B cell (primary cell): Measurements from ENCODE around the gene ZFC3H1. TPM values are rescaled to one million over a fixed set of nuclear protein-coding genes. Genes with fewer than 3 reads are reported as not detected.

Experiments
- ATAC-seq: fragments of 200-7000 bp; cut with Tn5 transposase; one replicate; pipeline ENCODE4 v1.10.0; 2021; ENCODE audit warnings: low read depth, mild to moderate bottlenecking, moderate number of reproducible peaks, moderate library complexity
- CTCF ChIA-PET: fragments of 350-600 bp; sonication (Branson Sonifier 250); formaldehyde crosslinking; loops from one replicate; lab custom pipeline; 2021; ENCODE audit warnings: antibody characterized with exemption, inconsistent platforms; lab: Charles Lee
- POLR2A ChIA-PET: fragments of 350-600 bp; sonication (Branson Sonifier 250); formaldehyde crosslinking; loops from one replicate; lab custom pipeline; 2021; ENCODE audit warnings: antibody characterized with exemption; lab: Charles Lee
- DNase-seq: peaks from one replicate; pipeline ENCODE4 v3.0.0; 2013
- H2AFZ ChIP-seq: 2 replicates; pipeline ENCODE4 v1.6.1; 2012; ENCODE audit warnings: mild to moderate bottlenecking, low read depth, low read length; ENCODE audit not compliant: insufficient read depth, poor library complexity, severe bottlenecking
- H3K27ac ChIP-seq, 2 donors: 1 replicate in 1 of 2; 2 replicates in 1 of 2; pipeline ENCODE4 v1.5.1; 2012 to 2013; ENCODE audit warnings: low read length in 2 of 2, mild to moderate bottlenecking in 2 of 2, moderate library complexity in 1 of 2
- H3K27me3 ChIP-seq, 4 experiments: fragments of 200-600 bp in 1 of 4; sonication (generic) in 1 of 4; replicated peaks in 1 of 4; 1 replicate in 2 of 4; 2 replicates in 2 of 4; pipeline versions ENCODE4 v1.6.1 to v1.7.0; 2013 to 2016; ENCODE audit warnings: low read length in 3 of 4, mild to moderate bottlenecking in 2 of 4, mixed read lengths in 1 of 4, moderate library complexity in 1 of 4; ENCODE audit not compliant: insufficient read depth in 4 of 4, control insufficient read depth in 3 of 4; ENCODE audit errors: control extremely low read depth in 1 of 4
- H3K36me3 ChIP-seq, 2 experiments: replicated peaks in 1 of 2; 1 replicate in 1 of 2; 2 replicates in 1 of 2; pipeline versions ENCODE4 v1.6.1 to v1.7.1; 2013; ENCODE audit warnings: low read length in 1 of 2; ENCODE audit not compliant: insufficient read depth in 2 of 2, control insufficient read depth in 1 of 2; ENCODE audit errors: control extremely low read depth in 1 of 2, extremely low read depth in 1 of 2
- H3K4me1 ChIP-seq, 2 donors: fragments of 200-600 bp in 1 of 2; sonication (generic) in 1 of 2; 1 replicate in 1 of 2; 2 replicates in 1 of 2; pipeline versions ENCODE4 v1.5.1 to v1.6.1; 2013 to 2017; ENCODE audit warnings: low read length in 2 of 2; ENCODE audit not compliant: control insufficient read depth in 2 of 2, insufficient read depth in 2 of 2
- H3K4me2 ChIP-seq: replicated peaks from 2 replicates; pipeline ENCODE3; 2012; ENCODE audit warnings: mild to moderate bottlenecking, low read depth, low read length; ENCODE audit not compliant: poor library complexity, severe bottlenecking
- H3K4me3 ChIP-seq, 5 experiments: fragments of 200-600 bp in 1 of 5; sonication (generic) in 1 of 5; 1 replicate in 3 of 5; 2 replicates in 2 of 5; pipeline versions ENCODE4 v1.5.1 to v1.7.0; 2011 to 2016; ENCODE audit warnings: low read length in 4 of 5, mild to moderate bottlenecking in 4 of 5, low read depth in 2 of 5, control low read depth in 1 of 5, moderate library complexity in 1 of 5; ENCODE audit not compliant: insufficient read depth in 1 of 5; ENCODE audit errors: control extremely low read depth in 1 of 5, extremely low read depth in 1 of 5
- H3K79me2 ChIP-seq: fragments of 200-600 bp; sonication (generic); one replicate; pipeline ENCODE4 v1.6.0; 2016; ENCODE audit warnings: low read length; ENCODE audit not compliant: control insufficient read depth, insufficient read depth
- H3K9ac ChIP-seq: fragments of 200-600 bp; sonication (generic); 2 replicates; pipeline ENCODE4 v1.6.1; 2017; ENCODE audit warnings: mild to moderate bottlenecking, low read length, moderate library complexity
- H3K9me3 ChIP-seq, 3 donors: one replicate each; pipeline versions ENCODE4 v1.6.1 to v1.7.1; 2013; ENCODE audit warnings: low read length in 2 of 3; ENCODE audit not compliant: control insufficient read depth in 2 of 3, insufficient read depth in 1 of 3; ENCODE audit errors: control extremely low read depth in 1 of 3
- H4K20me1 ChIP-seq: 2 replicates; pipeline ENCODE4 v1.6.0; 2012; ENCODE audit warnings: mild to moderate bottlenecking, low read length; ENCODE audit not compliant: insufficient read depth, control insufficient read depth, poor library complexity, severe bottlenecking
- H3K27ac Mint-ChIP-seq: one replicate; pipeline ENCODE4 v1.8.0; 2021; ENCODE audit warnings: mixed read lengths
- H3K27me3 Mint-ChIP-seq: one replicate; pipeline ENCODE4 v1.8.0; 2021; ENCODE audit warnings: mixed read lengths
- H3K4me1 Mint-ChIP-seq: one replicate; pipeline ENCODE4 v1.8.0; 2021; ENCODE audit warnings: mixed read lengths
- H3K4me3 Mint-ChIP-seq: one replicate; pipeline ENCODE4 v1.8.0; 2021; ENCODE audit warnings: mixed read lengths
- H3K9me3 Mint-ChIP-seq: one replicate; pipeline ENCODE4 v1.8.0; 2022; ENCODE audit warnings: mixed read lengths; ENCODE audit not compliant: insufficient read depth
- CTCF ChIP-seq: fragments of 200-600 bp; IDR thresholded peaks from one replicate; pipeline ENCODE4 v1.8.0; 2022; ENCODE audit warnings: antibody characterized with exemption, mild to moderate bottlenecking
- EZH2 ChIP-seq: IDR thresholded peaks from 2 replicates; pipeline ENCODE4 v1.6.1; 2012; ENCODE audit warnings: borderline replicate concordance, low read depth, mild to moderate bottlenecking, moderate library complexity, low read length; ENCODE audit not compliant: insufficient read depth, poor library complexity, severe bottlenecking
- WGBS: methylation state at CpG from one replicate; pipeline ENCODE4 v1.1.5; 2013; ENCODE audit warnings: missing lambda C conversion rate; ENCODE audit not compliant: insufficient coverage; 5-methylcytosine and 5-hydroxymethylcytosine counted together
- intact Hi-C: fragments of 100-400 bp; cut with micrococcal nuclease; formaldehyde crosslinking; loops from one replicate; pipeline ENCODE4 v1.10.0; 2022
- polyA plus RNA-seq: library from polyadenylated mRNA; depleted of rRNA; stranded (reverse); fragments of >200 nt; gene quantifications from 2 replicates; pipeline ENCODE4 v1.2.3, GENCODE V29; 2012
- total RNA-seq, 2 donors: library from RNA; stranded (reverse); fragments of 120-200 nt in 1 of 2; gene quantifications; 1 replicate in 1 of 2; 2 replicates in 1 of 2; pipeline versions ENCODE4 v1.2.3 to v1.2.4, GENCODE V29; 2013 to 2022

ZFC3H1 gene
- total and polyA plus RNA-seq, 2 donors (not counting 1 experiment from before 2014, with no cell fraction given): 55.9 to 141 TPM

- 60% methylated on average over 1 of the region's 4 CpGs for WGBS
- no peaks in the 10 kb centered on the region for H3K27me3 ChIP-seq
- Mint-ChIP-seq H3K9me3 (no peaks in the 10 kb centered on the region), H3K27ac (no peak overlapping the region), H3K4me3 (no peak overlapping the region), H3K27me3 (no peaks in the 10 kb centered on the region), H3K4me1 (peaks cover 6% of the 10 kb centered on the region)
- no peak overlapping the region for H3K9ac ChIP-seq
- H3K36me3 ChIP-seq: peaks cover 24 to 47% of the 10 kb centered on the region in 2 experiments
- H3K4me2 ChIP-seq: no peak overlapping the region
- peaks cover 3 to 8% of the 10 kb centered on the region in 2 donors for H3K4me1 ChIP-seq
- H4K20me1 ChIP-seq: no peaks in the 10 kb centered on the region
- H3K79me2 ChIP-seq: no peaks in the 10 kb centered on the region
- no peak for TF ChIP-seq EZH2
- TF ChIP-seq CTCF: no peak
- POLR2A ChIA-PET: no interaction called here
- CTCF ChIA-PET: interaction anchor here (1.2 kb wide), 1 partner anchor 29 kb away, joined by 4 read pairs; no protein-coding TSS in a partner anchor
- no peak for ATAC-seq
- no peak overlapping the region for H3K27ac ChIP-seq
- H2AFZ ChIP-seq: no peak overlapping the region
- no peak overlapping the region for H3K4me3 ChIP-seq
- no peak for DNase-seq
- intact Hi-C loops: no loop called here
- no peaks in the 10 kb centered on the region for H3K9me3 ChIP-seq
Measured at GRCh38 chr12:71607494-71608330, 55.9 kb downstream of the ZFC3H1 start.

GRCh38 chr12:71605039-71605438 lies 58.6 kb downstream of the ZFC3H1 start:
- H3K9me3 Mint-ChIP-seq: no peaks in the 10 kb centered on the region
- intact Hi-C loops: no loop called here
- no peak overlapping the region for H3K27ac ChIP-seq
- H3K36me3 ChIP-seq: peaks cover 17 to 23% of the 10 kb centered on the region in 2 experiments
- H3K27me3 ChIP-seq: no peaks in the 10 kb centered on the region
- H3K27me3 Mint-ChIP-seq: no peaks in the 10 kb centered on the region
- no peak for ATAC-seq
- H3K4me1 Mint-ChIP-seq: peaks cover 2% of the 10 kb centered on the region
- H3K9me3 ChIP-seq: peaks cover 0 to 2% (median under 1%) of the 10 kb centered on the region in 3 donors
- no peak overlapping the region for H3K9ac ChIP-seq
- ChIA-PET CTCF (interaction anchor here (0.6 to 1.5 kb wide), 2 partner anchors 94 to 143 kb away, joined by 3 to 5 read pairs; no protein-coding TSS in a partner anchor), POLR2A (no interaction called here)
- H4K20me1 ChIP-seq: no peaks in the 10 kb centered on the region
- DNase-seq: no peak
- H2AFZ ChIP-seq: no peak overlapping the region
- no peak overlapping the region for H3K27ac Mint-ChIP-seq
- no peak for TF ChIP-seq CTCF
- no peak for TF ChIP-seq EZH2
- no peak overlapping the region for H3K4me3 ChIP-seq
- peaks cover 3 to 5% of the 10 kb centered on the region in 2 donors for H3K4me1 ChIP-seq
- no peaks in the 10 kb centered on the region for H3K79me2 ChIP-seq
- H3K4me2 ChIP-seq: no peak overlapping the region
- WGBS: 100% methylated on average over 1 of the region's 3 CpGs
- H3K4me3 Mint-ChIP-seq: no peak overlapping the region
